ENCODE data around the gene TRIM14.

TRIM14 gene, protein sequence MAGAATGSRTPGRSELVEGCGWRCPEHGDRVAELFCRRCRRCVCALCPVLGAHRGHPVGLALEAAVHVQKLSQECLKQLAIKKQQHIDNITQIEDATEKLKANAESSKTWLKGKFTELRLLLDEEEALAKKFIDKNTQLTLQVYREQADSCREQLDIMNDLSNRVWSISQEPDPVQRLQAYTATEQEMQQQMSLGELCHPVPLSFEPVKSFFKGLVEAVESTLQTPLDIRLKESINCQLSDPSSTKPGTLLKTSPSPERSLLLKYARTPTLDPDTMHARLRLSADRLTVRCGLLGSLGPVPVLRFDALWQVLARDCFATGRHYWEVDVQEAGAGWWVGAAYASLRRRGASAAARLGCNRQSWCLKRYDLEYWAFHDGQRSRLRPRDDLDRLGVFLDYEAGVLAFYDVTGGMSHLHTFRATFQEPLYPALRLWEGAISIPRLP

DNA sequence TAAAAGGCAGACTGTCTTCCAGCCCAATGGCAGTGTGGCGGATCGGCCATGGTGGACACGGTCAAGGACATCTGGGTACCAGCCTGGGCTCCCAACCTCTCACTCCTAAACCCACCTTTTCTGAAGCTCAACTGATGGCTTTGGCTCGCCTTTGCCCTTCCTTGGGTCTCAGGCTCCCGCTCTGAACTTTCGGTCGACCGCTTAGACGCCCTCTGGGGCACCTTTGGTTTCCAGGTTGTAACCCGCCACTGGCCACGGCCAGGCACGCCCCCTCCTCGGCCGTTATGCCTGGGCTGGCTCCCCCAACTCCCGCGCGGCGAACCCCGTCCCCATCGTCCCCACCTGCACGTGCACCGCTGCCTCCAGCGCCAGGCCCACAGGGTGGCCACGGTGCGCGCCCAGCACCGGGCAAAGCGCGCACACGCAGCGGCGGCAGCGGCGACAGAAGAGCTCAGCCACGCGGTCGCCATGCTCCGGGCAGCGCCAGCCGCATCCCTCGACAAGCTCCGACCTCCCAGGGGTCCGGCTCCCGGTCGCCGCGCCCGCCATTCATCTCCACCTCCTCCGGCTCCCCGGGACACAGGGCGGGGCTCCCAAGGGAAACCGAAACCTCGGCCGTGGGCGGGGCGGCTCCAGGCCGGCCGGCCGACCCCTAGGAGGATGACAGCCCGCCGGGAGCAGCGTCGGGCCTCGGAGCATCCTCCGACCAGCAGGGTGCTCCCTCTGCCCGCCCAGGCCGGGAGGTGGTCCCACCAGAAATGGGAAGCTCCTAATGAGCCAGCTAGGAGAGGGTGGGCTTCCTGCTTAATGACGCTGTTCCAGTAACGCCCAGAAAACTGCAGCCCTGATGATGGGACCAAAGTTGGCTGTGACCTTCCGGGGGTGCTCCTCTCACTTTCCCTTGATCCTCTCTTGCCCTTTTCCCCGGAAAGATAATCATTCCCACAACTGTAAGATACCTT, at the start of gene TRIM14:
TRIM14 (minus strand) TSS at position 583 of the 962 bp plus-strand sequence; CDS start at position 549, 34 bp downstream.
- peak in 1 of 2 donors; percentile 28 for DNase-seq (ENCODE audit: low read depth in 2 of 2, low spot score in 1 of 2)

DNA sequence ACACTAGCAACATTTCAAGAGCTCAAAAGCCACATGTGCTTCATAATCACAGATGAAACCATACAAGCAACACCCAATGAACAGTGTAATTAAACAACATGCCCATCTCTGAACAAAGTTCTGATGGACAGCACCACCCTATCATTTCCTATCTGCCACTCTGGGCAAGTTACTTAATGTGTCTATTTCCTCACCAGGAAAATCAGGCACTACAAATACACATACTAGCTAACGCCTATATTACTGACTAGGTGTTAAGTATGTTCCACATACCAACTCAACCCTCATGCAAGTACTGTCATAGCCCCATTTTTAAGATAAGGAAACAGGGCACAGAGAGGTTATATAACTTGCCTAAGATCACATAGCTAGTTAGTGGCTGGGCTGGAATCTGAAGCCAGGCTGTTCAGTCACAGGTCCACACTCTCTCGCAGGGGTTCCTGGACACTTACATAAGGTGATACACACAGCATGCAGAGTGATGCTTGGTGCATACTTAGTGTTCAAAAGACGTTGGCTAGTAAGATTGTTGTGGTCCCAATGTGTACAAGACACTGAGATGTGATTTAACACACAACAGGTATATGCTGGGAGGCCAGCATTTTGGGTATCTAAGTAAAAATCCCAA, 49.2 kb upstream of the TRIM14 start:
- no peak for DNase-seq (ENCODE audit: low read depth in 2 of 2, low spot score in 1 of 2)

DNA sequence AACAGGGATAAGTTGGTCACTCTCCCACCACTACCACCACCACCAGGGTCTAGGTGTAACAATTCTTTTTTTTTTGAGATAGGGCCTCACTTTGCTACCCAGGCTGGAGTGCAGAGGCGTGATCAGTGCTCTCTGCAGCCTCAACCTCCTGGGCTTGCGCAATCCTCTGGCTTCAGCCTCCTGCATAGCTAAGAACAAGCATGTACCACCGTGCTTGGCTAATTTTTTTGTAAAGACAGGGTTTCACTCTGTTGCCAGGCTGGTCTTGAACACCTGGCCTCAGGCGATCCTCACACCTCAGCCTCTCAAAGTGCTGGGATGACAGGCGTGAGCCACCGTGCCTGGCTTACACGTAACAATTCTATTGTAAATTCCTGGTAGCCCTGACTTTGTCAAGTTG, 45.9 kb upstream of the TRIM14 start:
- DNase-seq (ENCODE audit: low read depth in 2 of 2, low spot score in 1 of 2), result no peak

DNA sequence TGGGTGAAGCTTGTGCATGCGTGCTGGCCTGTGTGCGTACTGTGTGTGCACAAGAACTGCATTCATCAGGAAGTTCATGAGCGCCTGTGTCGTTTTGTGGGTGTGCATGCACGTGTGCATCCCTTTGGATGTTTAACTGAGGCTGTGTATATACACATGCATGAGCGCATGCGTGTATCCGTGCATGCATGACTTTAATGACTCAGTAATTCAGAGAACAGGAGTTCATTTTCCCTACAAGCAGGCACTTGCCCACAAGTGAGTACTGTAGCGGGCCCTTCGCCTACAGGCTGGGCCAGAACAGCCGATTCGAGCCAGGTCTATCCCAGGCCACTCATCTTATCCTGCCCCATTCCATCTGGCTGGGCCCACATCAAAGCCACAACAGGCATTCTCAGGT, 43.6 kb upstream of the TRIM14 start:
- no peak for DNase-seq (ENCODE audit: low read depth in 2 of 2, low spot score in 1 of 2)

DNA sequence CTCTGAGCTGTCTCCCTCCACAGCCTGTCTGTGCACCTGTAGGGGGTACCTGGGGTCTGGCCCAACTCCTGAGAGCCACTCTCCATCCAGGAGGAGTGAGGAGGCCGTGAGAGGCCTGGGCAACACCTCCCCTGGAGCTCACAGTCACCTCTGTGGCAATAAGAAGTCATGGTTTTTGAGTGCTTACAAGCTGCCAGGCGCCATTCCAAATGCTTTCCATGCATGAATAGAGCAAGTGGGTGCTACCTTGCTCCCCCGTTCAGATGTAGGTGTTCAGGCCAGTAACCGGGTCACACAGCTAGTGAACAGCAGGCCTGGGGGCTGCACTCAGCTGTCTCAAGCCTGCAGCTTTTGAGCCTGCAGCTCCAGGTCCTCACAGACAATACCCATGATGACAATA, 42.8 kb upstream of the TRIM14 start:
- no peak for DNase-seq (ENCODE audit: low read depth in 2 of 2, low spot score in 1 of 2)

DNA sequence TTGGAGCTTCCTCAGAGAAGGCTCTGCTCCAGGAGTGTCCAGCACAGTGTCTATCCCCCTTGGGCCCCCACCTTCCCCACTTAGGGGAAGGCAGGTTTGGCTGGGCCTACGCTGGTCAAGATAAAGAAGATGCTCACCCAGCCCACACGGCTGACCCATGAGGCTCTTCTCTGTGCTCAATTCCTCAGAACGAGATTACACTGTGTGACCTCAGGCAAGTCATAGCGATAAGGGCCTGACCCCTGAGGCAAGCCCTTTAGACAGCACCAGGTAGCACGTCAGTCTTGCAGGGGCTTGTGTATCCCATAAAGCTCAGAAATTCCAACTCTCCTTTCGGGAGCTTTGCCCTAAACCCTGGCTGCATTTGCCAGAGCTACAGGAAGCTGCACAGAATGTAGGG, 40.8 kb upstream of the TRIM14 start:
- no peak for DNase-seq (ENCODE audit: low read depth in 2 of 2, low spot score in 1 of 2)

DNA sequence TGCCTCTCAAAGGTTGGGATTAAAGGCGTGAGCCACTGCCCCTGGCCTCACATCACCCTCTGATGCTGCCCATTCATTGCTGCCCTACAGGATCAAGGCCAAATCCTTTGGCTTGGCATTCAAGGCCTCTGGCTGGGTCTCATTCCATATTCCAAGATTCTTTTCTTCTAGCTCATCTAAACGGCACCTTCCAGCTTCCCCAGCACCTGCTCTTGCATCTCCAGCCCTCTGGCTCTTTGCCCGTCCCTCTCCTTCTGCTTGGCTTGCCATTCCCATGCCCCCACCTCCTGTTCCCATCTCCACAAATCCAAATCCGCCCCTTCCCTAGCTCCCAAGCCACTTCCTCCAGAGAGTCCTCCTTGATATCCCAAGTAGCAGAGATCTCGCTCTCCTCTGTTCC, 40.3 kb upstream of the TRIM14 start:
- no peak for DNase-seq (ENCODE audit: low read depth in 2 of 2, low spot score in 1 of 2)

DNA sequence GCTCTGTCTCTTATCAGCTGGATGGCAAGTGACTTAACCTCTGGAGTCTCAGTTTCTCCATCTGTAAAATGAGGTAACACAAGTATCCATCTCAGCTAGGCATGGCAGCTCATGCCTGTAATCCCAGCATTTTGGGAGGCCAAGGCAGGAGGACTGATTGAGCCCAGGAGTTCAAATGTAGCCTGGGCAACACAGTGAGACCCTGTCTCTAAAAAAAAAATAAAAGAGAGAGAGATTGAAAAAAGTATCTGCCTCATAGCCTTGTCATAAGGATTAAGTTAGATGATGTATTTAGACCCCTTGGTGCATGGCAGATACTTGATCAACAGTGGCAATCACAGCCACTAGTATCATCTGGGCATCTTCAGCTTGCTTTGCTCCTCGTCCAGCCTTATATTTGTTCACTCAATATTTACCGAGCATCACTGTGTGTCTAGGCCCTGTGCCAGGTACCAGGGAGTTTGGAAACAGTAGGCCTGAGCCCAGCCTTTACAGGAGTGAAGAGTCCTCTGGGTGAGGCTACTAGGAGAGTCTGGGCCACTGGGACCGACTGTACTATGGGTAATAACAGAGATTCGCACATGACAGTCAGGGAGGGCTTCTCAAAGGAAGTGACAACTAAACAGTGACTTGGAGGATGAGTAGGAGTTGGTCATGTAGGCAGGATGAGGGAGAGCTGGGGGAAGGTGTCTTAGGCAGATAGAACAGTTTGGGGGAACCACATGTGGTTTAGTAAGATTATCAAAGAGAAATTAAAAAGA, 39.2 kb upstream of the TRIM14 start:
- no peak for DNase-seq (ENCODE audit: low read depth in 2 of 2, low spot score in 1 of 2)

DNA sequence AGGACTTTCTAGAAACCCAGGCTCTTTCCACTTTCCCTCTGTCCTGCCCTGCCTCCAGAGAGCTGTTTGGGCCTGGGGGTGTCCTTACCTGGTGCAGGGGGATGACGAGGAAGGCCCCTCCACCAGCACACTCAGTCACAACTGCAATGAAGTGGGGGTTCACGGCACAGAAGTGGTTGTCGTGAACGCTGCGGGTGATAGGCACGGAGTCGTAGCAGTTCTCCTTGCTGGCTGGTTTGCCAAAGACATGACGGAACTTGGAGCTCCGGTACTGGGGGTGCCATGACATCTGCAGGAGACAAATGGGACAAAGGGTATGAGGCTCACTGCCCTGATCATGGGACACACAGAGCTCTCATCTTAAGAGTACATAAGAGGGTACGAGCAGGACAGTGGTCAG, 38.4 kb upstream of the TRIM14 start:
- no peak for DNase-seq (ENCODE audit: low read depth in 2 of 2, low spot score in 1 of 2)

DNA sequence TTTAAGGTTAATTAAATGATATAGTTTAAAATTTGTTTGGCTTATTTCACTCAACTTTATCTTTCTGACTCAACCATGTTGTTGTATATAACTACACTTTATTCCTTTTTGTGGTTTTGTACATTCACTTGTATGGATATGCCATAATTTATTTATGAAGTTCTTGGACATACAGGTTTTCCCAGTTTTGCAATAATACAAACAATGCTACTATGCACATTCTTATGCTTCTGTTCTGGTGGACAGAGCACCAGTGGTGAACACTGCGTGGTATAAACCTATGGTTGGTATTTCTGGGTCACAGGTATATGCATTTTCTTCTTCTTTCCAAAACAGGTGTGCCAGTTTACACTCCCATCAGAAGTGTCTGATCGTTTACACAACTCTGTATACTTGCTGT, 35.7 kb upstream of the TRIM14 start:
- DNase-seq (ENCODE audit: low read depth in 2 of 2, low spot score in 1 of 2), result no peak

DNA sequence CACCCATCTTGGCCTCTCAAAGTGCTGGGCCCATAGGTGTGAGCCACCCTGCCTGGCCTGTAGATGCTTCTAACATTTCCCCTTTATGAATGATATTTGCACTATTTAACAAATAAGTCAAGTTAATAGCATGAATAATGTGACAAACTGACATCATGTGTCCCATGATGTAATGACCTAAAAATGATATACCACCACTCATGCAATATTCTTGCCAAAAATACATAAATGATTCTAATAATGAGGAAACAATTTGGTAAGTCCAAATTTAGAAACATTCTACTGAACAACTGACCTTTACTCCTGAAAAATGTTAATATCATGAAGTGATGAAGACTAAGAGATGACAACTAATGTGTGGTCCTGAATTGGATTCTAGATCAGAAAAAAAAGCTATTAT, 33.5 kb upstream of the TRIM14 start:
- DNase-seq (ENCODE audit: low read depth in 2 of 2, low spot score in 1 of 2), result no peak

DNA sequence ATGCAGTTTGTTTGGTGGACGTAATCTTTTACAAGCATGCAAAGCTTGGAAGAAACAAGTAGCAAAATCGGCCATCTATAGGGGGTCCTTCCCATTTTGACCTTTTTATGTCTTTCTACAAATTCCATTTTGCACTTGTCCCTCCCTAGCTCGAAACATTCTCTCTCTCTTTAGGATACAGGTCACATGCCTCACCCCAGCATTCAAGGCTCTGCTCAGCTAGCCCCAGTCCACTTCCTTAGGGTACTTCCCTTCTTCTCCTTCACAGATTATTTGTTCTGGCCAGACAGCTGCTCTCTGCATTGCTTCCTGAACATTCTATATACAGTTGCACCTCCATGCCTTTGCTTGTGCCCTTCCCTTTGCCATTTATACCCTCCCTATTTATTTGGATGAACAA, 31.7 kb upstream of the TRIM14 start:
- no peak for DNase-seq (ENCODE audit: low read depth in 2 of 2, low spot score in 1 of 2)

DNA sequence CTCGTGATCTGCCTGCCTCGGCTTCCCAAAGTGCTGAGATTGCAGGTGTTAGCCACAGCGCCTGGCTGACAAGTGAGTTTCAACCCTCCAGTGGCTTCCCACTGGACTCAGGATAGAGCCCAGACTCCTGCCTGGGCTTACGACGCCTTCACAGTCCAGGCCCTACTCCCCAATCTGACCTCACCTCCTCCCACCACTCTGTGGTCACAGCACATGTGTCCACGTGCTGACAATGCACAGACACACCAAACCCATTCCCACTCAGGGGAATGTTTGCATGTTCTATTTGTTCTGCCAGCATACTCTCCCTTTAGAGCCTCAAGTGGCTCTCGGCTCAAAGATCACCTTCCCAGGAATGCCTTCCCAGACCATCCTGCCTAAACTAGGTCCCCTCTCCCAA, 31.1 kb upstream of the TRIM14 start:
- no peak for DNase-seq (ENCODE audit: low read depth in 2 of 2, low spot score in 1 of 2)

DNA sequence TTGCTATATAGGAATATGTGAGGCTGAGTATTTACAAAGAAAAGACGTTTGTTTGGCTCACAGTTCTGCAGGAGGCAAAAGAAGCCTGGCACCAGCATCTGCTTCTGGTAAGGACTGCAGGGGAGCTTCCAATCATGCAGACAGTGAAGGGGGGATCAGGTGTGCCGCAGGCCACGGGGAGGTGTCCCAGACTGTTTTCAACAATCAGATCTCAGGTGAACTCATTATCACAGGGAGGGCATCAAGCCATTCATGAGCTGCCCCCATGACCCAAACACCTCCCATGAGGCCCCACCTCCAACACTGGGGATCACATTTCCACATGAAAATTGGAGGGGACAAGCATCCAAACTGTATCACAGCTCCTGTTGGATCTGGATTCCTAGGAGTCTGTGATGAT, 30.4 kb upstream of the TRIM14 start:
- DNase-seq (ENCODE audit: low read depth in 2 of 2, low spot score in 1 of 2), result no peak

DNA sequence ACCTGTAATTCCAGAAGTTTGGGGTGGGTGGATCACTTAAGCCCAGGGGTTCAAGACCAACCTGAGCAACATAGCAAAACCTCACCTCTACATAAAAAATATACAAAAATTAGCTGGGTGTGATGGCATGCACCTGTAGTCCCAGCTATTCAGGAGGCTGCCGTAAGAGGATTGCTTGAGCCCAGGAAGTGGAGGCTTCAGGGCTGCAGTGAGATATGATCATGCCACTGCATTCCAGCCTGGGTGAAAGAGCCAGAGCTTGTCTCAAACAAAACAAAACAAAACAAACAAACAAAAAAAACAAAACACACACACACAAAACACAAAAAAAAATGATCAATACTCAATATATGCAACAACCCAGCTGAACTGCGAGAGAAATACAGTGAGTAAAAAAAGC, 29.5 kb upstream of the TRIM14 start:
- no peak for DNase-seq (ENCODE audit: low read depth in 2 of 2, low spot score in 1 of 2)

DNA sequence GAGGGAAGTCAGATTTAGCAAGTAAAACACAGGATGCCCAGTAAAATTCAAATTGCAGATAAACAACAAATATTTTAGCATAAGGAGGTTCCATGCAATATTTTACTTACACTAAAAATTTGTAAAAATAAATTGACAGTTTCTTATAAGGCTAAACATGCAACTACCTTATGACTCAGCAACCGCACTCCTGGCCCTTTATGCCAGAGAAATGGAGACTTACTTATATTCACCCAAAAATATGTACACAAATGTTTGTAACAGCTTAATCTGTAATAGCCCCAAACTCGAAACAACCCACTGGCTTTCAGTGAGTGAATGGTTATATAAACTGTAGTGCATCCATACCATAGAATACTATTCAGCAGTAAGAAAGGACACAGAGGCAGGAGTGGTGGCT, 28.6 kb upstream of the TRIM14 start:
- no peak for DNase-seq (ENCODE audit: low read depth in 2 of 2, low spot score in 1 of 2)

DNA sequence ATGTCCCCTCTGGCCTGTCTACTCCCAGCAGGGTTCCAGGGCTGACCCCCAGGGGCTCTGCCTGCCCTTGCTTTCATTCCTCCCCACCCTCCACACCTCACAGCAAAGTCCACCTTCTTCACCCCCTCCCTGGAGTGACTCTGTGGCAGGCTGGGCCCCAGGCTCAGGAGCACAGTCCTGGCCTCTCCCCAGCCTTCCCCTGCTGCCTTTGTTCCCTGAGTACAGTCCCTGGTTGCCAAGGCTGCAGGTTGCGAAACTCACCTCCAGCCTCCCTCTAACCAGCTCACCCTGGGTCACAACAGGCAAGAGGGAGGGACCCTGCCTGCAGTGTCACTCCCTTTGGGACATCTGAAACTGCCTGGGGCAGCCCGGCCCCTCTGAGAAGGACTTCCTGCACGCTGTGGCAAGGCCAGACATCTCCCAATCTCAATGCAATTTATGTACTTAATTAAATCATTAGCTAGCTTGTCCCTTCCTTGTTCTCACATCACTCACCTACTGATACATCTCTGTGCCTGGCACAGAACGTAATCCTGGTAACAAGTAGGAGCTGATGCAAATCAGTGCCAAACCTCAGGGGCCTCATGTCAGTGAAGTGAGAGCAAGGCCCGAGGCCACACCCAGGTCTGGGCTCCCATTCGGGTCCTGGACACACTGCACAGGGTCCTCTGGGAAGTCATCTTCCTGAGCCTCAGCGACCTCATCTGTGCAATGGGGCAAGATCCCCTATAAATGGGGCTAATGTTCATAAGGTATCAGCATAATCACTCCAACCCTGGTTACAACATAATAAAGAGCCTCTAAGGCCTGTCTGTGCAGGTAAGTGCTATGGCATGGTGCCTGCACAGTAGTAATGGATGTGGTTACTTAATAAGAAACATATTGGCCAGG, 27.3 kb upstream of the TRIM14 start:
- DNase-seq (ENCODE audit: low read depth in 2 of 2, low spot score in 1 of 2), result no peak

DNA sequence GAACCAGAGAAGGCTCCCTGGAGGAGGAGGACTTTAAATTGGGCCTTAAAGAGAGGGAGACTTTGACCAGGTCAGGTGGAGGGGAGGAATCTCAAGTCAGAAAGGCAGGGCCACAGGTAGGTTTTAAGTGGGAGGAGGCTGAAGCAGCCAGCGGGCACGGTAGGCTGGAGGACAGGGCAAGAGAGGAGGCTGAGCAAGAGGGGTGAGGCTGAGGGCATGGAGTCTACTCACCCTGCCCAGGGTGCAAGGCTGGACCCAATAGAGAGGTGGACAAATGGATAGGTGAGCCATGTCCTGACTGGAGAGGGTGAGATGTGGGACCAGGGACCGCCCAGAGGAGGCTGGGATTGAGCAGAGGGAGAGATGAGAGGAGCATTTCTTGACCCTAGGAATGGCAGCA, 25.6 kb upstream of the TRIM14 start:
- DNase-seq (ENCODE audit: low read depth in 2 of 2, low spot score in 1 of 2), result no peak

DNA sequence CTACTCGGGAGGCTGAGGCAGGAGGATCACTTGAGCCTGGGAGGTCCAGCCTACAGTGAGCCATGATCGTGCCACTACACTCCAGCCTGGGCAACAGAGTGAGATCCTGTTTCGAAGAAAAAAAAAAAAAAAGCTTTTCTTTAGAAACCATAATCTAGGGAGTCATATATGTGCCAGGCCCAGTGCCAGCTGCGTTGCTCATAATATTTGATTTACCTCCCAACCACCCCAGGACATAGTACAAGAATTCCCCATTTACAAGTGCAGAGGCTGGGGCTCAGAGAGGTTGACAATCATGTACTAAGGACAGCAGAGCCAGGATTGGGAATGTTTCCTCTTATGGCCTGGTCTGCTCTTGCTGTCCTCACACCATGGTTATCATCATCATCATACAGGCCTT, 25.1 kb upstream of the TRIM14 start:
- no peak for DNase-seq (ENCODE audit: low read depth in 2 of 2, low spot score in 1 of 2)

DNA sequence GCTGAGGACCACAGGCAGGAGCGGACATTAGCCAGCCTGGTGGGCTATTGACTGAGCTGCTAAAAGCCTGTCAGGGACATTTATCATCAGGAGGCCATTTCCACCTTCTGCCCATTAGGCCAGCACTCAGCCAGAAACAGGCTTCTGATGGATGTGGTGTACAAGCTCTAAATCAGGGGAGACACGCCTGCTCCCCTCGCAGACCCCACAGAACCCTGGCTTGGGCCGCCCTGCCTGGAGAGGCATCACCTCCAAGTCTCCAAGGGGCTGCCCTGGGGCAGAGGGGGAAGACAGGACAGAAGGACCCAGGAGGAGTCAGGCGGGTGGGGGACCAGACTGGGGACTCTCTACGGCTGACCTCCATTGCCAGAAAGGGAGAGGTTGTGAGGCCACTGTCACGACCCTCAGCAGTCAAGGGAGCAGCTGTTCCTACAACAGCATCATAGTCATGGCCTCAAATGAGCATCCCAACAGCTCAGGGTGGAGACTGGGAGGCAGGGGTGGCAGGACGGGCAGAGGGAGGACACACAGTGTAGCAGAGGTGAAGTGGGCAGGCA, 24.0 kb upstream of the TRIM14 start:
- DNase-seq (ENCODE audit: low read depth in 2 of 2, low spot score in 1 of 2), result no peak

Data from stimulated activated CD8-positive, alpha-beta memory T cell treated with anti-CD3 and anti-CD28 coated beads, Interleukin-4, amount 100 ng/mL, for 1 hour (primary cell).